ENCODE data around the gene HIBCH. TPM values are rescaled to one million over a fixed set of nuclear protein-coding genes. Genes with fewer than 3 reads are reported as not detected.
"Not testable (repeated sequence)": the region's sequence is repeated elsewhere in the genome, so short reads cannot be mapped to it uniquely, and the experiment has no call there.

Gene HIBCH
- total and polyA plus RNA-seq, 2 donors (not counting 3 experiments of a cell fraction or from before 2014, with no cell fraction given) = 6.4 to 24.7 TPM

- H3K79me2 ChIP-seq (ENCODE audit: control insufficient read depth, insufficient read depth, low read length) = no peaks in the 10 kb centered on the region
- ChIA-PET CTCF (interaction anchor here (1.1 kb wide), 1 partner anchor 181 kb away, joined by 4 read pairs; no protein-coding TSS in a partner anchor), POLR2A (no interaction called here)
- H3K4me1 ChIP-seq (ENCODE audit: control insufficient read depth, extremely low read depth, insufficient read depth, low read length) = peaks cover 7% of the 10 kb centered on the region
- no peak overlapping the region for H3K4me2 ChIP-seq (ENCODE audit: insufficient read depth, low read length)
- intact Hi-C loops (cut with micrococcal nuclease) = no loop called here
- H3K4me3 ChIP-seq (replicated peaks in 1 of 3; ENCODE audit: insufficient read depth in 1 of 3, low read depth in 1 of 3, low read length in 3 of 3) = no peak overlapping the region
- peaks cover 2% of the 10 kb centered on the region for H4K20me1 ChIP-seq (replicated peaks; ENCODE audit: control insufficient read depth, extremely low read depth, insufficient read depth, low read length)
- FAIRE-seq (no peak), DNase-seq (ENCODE audit: low read depth, low spot score) (no peak)
- H2AFZ ChIP-seq (ENCODE audit: low read depth, low read length) = no peak overlapping the region
- no peak overlapping the region for H3K9ac ChIP-seq (replicated peaks; ENCODE audit: extremely low read depth, insufficient read depth, low read length)
- dilution Hi-C loops (cut with MboI; ENCODE audit: extremely low pct_ligation_motif_present, low sequenced_read_pairs) = no loop called here
- no peaks in the 10 kb centered on the region for H3K27me3 ChIP-seq (ENCODE audit: control insufficient read depth in 2 of 2, insufficient read depth in 2 of 2, low read length in 2 of 2)
- no peaks in the 10 kb centered on the region for H3K9me3 ChIP-seq (replicated peaks; ENCODE audit: control insufficient read depth, insufficient read depth, low read length)
- BruUV-seq (replicated peaks) = no TSS peak
- TF ChIP-seq MAX (IDR thresholded peaks at IDR 0.05; ENCODE audit: insufficient read depth, insufficient read length) (no peak), JUN (IDR thresholded peaks at IDR 0.05; ENCODE audit: borderline replicate concordance, insufficient read depth, insufficient read length, low read depth) (no peak), POLR2A (IDR thresholded peaks at IDR 0.05; ENCODE audit: low read depth, low read length) (no peak), MYC (IDR thresholded peaks at IDR 0.05; ENCODE audit: low read depth, low read length) (no peak), FOS (IDR thresholded peaks at IDR 0.05; ENCODE audit: borderline replicate concordance, insufficient read depth, low read length) (no peak), POLR2AphosphoS5 (IDR thresholded peaks at IDR 0.05; ENCODE audit: insufficient read depth, low read depth, low read length) (no peak), EZH2 (IDR thresholded peaks at IDR 0.05; ENCODE audit: borderline replicate concordance, low read depth, low read length, severe bottlenecking) (no peak), GATA2 (IDR thresholded peaks at IDR 0.05; ENCODE audit: insufficient read depth, insufficient read length, low read depth, low read length) (no peak), CTCF (IDR thresholded peaks at IDR 0.05; ENCODE audit: extremely low read depth in 1 of 2, insufficient read depth in 1 of 2, low read depth in 1 of 2, low read length in 2 of 2) (no peak)
- no peaks in the 10 kb centered on the region for H3K9me1 ChIP-seq (replicated peaks; ENCODE audit: control insufficient read depth, extremely low read depth, insufficient read depth, low read length)
- no peak overlapping the region for H3K27ac ChIP-seq (ENCODE audit: insufficient read depth, low read depth, low read length)
- no peaks in the 10 kb centered on the region for H3K36me3 ChIP-seq (ENCODE audit: control insufficient read depth in 2 of 2, extremely low read depth in 1 of 2, insufficient read depth in 2 of 2, low read length in 2 of 2)
Observed at GRCh38 chr2:190270298-190270697, 49.3 kb downstream of the HIBCH start.

GRCh38 chr2:190269699-190270098 is 49.9 kb downstream of the HIBCH start:
- H3K9ac ChIP-seq (replicated peaks; ENCODE audit: extremely low read depth, insufficient read depth, low read length); H3K9me3 ChIP-seq (replicated peaks; ENCODE audit: control insufficient read depth, insufficient read depth, low read length); intact Hi-C loops (cut with micrococcal nuclease); H4K20me1 ChIP-seq (replicated peaks; ENCODE audit: control insufficient read depth, extremely low read depth, insufficient read depth, low read length); H2AFZ ChIP-seq (ENCODE audit: low read depth, low read length); H3K9me1 ChIP-seq (replicated peaks; ENCODE audit: control insufficient read depth, extremely low read depth, insufficient read depth, low read length); FAIRE-seq; H3K27me3 ChIP-seq (ENCODE audit: control insufficient read depth in 2 of 2, insufficient read depth in 2 of 2, low read length in 2 of 2); H3K79me2 ChIP-seq (ENCODE audit: control insufficient read depth, insufficient read depth, low read length); DNase-seq (ENCODE audit: low read depth, low spot score); dilution Hi-C loops (cut with MboI; ENCODE audit: extremely low pct_ligation_motif_present, low sequenced_read_pairs); H3K4me3 ChIP-seq (replicated peaks in 1 of 3; ENCODE audit: insufficient read depth in 1 of 3, low read depth in 1 of 3, low read length in 3 of 3); H3K36me3 ChIP-seq (ENCODE audit: control insufficient read depth in 2 of 2, extremely low read depth in 1 of 2, insufficient read depth in 2 of 2, low read length in 2 of 2); POLR2A ChIA-PET; H3K4me2 ChIP-seq (ENCODE audit: insufficient read depth, low read length); CTCF ChIA-PET; BruUV-seq (replicated peaks); H3K4me1 ChIP-seq (ENCODE audit: control insufficient read depth, extremely low read depth, insufficient read depth, low read length); H3K27ac ChIP-seq (ENCODE audit: insufficient read depth, low read depth, low read length): not testable (repeated sequence)
